Esophagus muscularis mucosa (tissue), 4 donors: ENCODE results near the gene PADI4.

ENCODE experiments used
- EP300 ChIP-seq: sonication (generic); formaldehyde crosslinking; IDR thresholded peaks from one replicate; pipeline ENCODE4 v1.6.1; 2017; ENCODE audit warnings: antibody characterized with exemption
- POLR2A ChIP-seq: fragments of 450-650 bp; IDR thresholded peaks from one replicate; pipeline ENCODE4 v1.6.1; 2017; ENCODE audit warnings: antibody characterized with exemption, moderate library complexity, mild to moderate bottlenecking, low read depth
- POLR2AphosphoS5 ChIP-seq, 2 donors: sonication (generic); formaldehyde crosslinking; IDR thresholded peaks; one replicate each; pipeline ENCODE4 v1.6.1; 2017; ENCODE audit warnings: antibody characterized with exemption in 2 of 2
- TF ChIP-seq, protein P1 (sequence below), 3 experiments: fragments of 200-600 bp in 2 of 3; fragments of 450-650 bp in 1 of 3; sonication (generic) in 2 of 3; IDR thresholded peaks; one replicate each; pipeline ENCODE4 v1.5.1; 2017 to 2019; ENCODE audit warnings: antibody characterized with exemption in 3 of 3, mild to moderate bottlenecking in 2 of 3, moderate library complexity in 1 of 3

DNA sequence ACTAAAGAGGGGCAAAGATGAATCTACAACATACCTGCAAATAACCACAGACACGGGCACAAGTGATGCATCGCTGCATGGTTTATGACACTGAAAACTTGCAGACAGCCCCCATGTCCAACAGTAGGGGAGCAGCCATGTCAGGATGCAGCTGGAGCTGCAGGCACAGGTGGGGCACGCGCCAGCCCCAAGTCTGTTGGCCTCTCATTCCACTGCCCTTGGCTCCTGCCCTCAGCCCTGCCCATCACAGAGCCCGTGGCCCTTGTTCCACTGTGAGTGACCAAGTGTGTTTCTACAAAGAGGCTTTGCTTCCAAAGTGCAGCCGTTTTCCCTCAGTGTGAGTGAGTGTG, 3.2 kb upstream of the PADI4 start:
- TF ChIP-seq, protein P1, sequence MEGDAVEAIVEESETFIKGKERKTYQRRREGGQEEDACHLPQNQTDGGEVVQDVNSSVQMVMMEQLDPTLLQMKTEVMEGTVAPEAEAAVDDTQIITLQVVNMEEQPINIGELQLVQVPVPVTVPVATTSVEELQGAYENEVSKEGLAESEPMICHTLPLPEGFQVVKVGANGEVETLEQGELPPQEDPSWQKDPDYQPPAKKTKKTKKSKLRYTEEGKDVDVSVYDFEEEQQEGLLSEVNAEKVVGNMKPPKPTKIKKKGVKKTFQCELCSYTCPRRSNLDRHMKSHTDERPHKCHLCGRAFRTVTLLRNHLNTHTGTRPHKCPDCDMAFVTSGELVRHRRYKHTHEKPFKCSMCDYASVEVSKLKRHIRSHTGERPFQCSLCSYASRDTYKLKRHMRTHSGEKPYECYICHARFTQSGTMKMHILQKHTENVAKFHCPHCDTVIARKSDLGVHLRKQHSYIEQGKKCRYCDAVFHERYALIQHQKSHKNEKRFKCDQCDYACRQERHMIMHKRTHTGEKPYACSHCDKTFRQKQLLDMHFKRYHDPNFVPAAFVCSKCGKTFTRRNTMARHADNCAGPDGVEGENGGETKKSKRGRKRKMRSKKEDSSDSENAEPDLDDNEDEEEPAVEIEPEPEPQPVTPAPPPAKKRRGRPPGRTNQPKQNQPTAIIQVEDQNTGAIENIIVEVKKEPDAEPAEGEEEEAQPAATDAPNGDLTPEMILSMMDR (IDR thresholded peaks at IDR 0.05): no peak
- TF ChIP-seq POLR2AphosphoS5 (IDR thresholded peaks at IDR 0.05) (no peak), EP300 (no peak), POLR2A (no peak)
